ENCODE measurements around the gene SLN. TPM values are rescaled to one million over a fixed set of nuclear protein-coding genes. Genes with fewer than 3 reads are reported as not detected.

The SLN gene
- polyA plus RNA-seq, 1 donor: 6.1 TPM

GRCh38 chr11:107720303-107720774 is 8.5 kb upstream of the SLN start:
- H3K4me1 ChIP-seq (ENCODE audit: control insufficient read depth, insufficient read depth, low read length): no peaks in the 10 kb centered on the region
- H3K27me3 ChIP-seq (ENCODE audit: control insufficient read depth, insufficient read depth, low read length): peaks cover 2% of the 10 kb centered on the region
- H3K27ac ChIP-seq (ENCODE audit: low read length): no peak overlapping the region
- DNase-seq: no peak
- H3K36me3 ChIP-seq (ENCODE audit: control insufficient read depth, insufficient read depth, low read length): no peaks in the 10 kb centered on the region
- H3K9me3 ChIP-seq (ENCODE audit: control insufficient read depth, low read depth, low read length): no peaks in the 10 kb centered on the region
- no peak overlapping the region for H3K4me3 ChIP-seq (ENCODE audit: low read length)
- 33% methylated on average over 1 of the region's 2 CpGs for WGBS (ENCODE audit: insufficient coverage, low lambda C conversion rate)

DNA sequence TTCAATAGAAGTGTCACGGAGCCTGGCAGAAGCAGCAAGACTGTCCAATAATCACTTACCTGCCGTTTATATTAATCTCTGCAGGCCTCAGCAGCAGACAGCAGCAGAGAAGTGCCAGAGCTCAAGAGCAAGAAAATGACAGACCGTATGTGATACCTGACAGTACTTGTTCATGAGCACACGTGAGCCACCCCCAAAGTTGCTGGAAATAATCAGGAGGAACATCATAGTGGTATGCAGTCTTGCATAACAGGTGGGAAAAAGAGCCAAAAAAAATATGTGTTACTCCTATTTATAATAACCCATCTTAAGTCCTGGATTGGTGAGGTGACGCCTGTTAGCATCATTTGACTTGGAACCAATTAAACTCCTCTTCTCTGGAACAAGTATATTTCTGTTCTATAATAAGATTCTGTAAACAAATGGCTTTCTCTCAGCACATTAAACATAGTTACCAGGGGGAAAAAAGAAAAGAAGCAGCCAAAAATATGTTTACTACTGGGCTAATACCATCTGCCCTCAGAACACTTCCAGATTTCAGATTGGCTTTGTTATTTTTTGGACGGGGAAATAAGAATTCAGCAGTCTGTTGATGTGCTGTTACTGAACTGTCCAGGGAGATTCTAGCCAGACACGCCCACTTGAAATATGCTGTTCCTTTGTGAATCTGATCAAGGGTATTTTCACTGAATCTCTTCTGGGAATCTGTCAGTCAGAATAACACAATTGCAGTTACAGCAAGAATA is 7.9 kb upstream of the SLN start:
- WGBS (ENCODE audit: insufficient coverage, low lambda C conversion rate): no CpG with 5 or more reads among the region's 7 CpGs
- Histone ChIP-seq H3K27ac (ENCODE audit: low read length) (no peak overlapping the region), H3K4me1 (ENCODE audit: control insufficient read depth, insufficient read depth, low read length) (no peaks in the 10 kb centered on the region), H3K4me3 (ENCODE audit: low read length) (no peak overlapping the region), H3K9me3 (ENCODE audit: control insufficient read depth, low read depth, low read length) (no peaks in the 10 kb centered on the region), H3K36me3 (ENCODE audit: control insufficient read depth, insufficient read depth, low read length) (no peaks in the 10 kb centered on the region), H3K27me3 (ENCODE audit: control insufficient read depth, insufficient read depth, low read length) (peaks cover 2% of the 10 kb centered on the region)
- no peak for DNase-seq

DNA sequence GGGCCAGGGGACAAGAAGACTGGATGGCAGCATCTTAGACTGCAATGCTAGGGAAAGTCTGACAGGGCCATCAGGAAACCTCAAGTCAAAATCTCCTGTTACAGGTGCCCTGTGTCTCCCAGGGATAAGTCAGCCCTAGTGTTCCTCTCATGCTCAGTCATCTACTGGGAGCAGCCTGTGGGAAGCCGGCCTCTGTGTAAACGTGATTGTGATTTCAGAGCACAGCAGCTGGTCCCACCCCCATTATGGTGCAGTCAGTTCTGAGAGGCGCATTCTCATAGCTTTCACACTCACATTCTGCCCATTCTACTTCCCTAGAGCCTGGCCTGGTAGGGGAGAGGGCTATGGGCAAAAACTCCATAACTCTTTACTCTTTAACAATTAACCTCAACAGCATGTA is 7.2 kb upstream of the SLN start:
- Histone ChIP-seq H3K4me3 (ENCODE audit: low read length) (no peak overlapping the region), H3K4me1 (ENCODE audit: control insufficient read depth, insufficient read depth, low read length) (no peaks in the 10 kb centered on the region), H3K36me3 (ENCODE audit: control insufficient read depth, insufficient read depth, low read length) (no peaks in the 10 kb centered on the region), H3K27me3 (ENCODE audit: control insufficient read depth, insufficient read depth, low read length) (peaks cover 2% of the 10 kb centered on the region), H3K9me3 (ENCODE audit: control insufficient read depth, low read depth, low read length) (no peaks in the 10 kb centered on the region), H3K27ac (ENCODE audit: low read length) (no peak overlapping the region)
- no peak for DNase-seq
- WGBS (ENCODE audit: insufficient coverage, low lambda C conversion rate): no CpG with 5 or more reads among the region's 3 CpGs

- 63% methylated on average over 1 of the region's 4 CpGs for WGBS (ENCODE audit: insufficient coverage, low lambda C conversion rate)
- DNase-seq: no peak
- H3K4me1 ChIP-seq (ENCODE audit: control insufficient read depth, insufficient read depth, low read length): no peaks in the 10 kb centered on the region
- H3K9me3 ChIP-seq (ENCODE audit: control insufficient read depth, low read depth, low read length): no peaks in the 10 kb centered on the region
- no peaks in the 10 kb centered on the region for H3K36me3 ChIP-seq (ENCODE audit: control insufficient read depth, insufficient read depth, low read length)
- no peak overlapping the region for H3K27ac ChIP-seq (ENCODE audit: low read length)
- no peaks in the 10 kb centered on the region for H3K27me3 ChIP-seq (ENCODE audit: control insufficient read depth, insufficient read depth, low read length)
- no peak overlapping the region for H3K4me3 ChIP-seq (ENCODE audit: low read length)
Observed at GRCh38 chr11:107716884-107717532, 5.2 kb upstream of the SLN start.

- no peak overlapping the region for H3K27ac ChIP-seq (ENCODE audit: low read length)
- H3K27me3 ChIP-seq (ENCODE audit: control insufficient read depth, insufficient read depth, low read length): no peaks in the 10 kb centered on the region
- DNase-seq: no peak
- H3K9me3 ChIP-seq (ENCODE audit: control insufficient read depth, low read depth, low read length): no peaks in the 10 kb centered on the region
- WGBS (ENCODE audit: insufficient coverage, low lambda C conversion rate): no CpG with 5 or more reads among the region's 3 CpGs
- H3K36me3 ChIP-seq (ENCODE audit: control insufficient read depth, insufficient read depth, low read length): no peaks in the 10 kb centered on the region
- no peaks in the 10 kb centered on the region for H3K4me1 ChIP-seq (ENCODE audit: control insufficient read depth, insufficient read depth, low read length)
- no peak overlapping the region for H3K4me3 ChIP-seq (ENCODE audit: low read length)
Observed at GRCh38 chr11:107713009-107713408, 1.2 kb upstream of the SLN start.

GRCh38 chr11:107710301-107710700 is 1.6 kb downstream of the SLN start:
- no peak for DNase-seq
- no CpG with 5 or more reads among the region's 1 CpG for WGBS (ENCODE audit: insufficient coverage, low lambda C conversion rate)
- H3K27ac ChIP-seq (ENCODE audit: low read length): no peak overlapping the region
- no peak overlapping the region for H3K4me3 ChIP-seq (ENCODE audit: low read length)
- H3K9me3 ChIP-seq (ENCODE audit: control insufficient read depth, low read depth, low read length): no peaks in the 10 kb centered on the region
- H3K4me1 ChIP-seq (ENCODE audit: control insufficient read depth, insufficient read depth, low read length): no peaks in the 10 kb centered on the region
- no peaks in the 10 kb centered on the region for H3K36me3 ChIP-seq (ENCODE audit: control insufficient read depth, insufficient read depth, low read length)
- H3K27me3 ChIP-seq (ENCODE audit: control insufficient read depth, insufficient read depth, low read length): no peaks in the 10 kb centered on the region

DNA sequence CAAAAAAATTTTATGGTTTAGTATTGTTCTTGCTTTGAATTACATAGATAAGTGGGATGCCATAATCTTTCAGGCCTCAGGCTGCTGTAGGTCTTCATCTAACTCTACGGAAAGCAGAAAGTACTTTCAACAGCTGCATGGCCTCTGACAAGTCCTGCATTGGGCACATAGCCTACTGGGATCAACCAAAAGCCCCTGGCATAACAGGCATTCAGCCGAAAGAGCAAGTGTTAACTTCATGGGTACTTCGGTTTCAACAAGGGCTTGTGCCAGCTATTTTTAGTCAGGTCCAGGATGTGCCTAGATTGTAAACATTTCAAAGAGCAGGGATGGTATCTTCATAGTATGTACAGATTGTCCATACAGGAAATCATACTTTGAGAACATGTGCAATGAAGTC is 3.1 kb downstream of the SLN start:
- WGBS (ENCODE audit: insufficient coverage, low lambda C conversion rate): no CpG with 5 or more reads among the region's 3 CpGs

DNA sequence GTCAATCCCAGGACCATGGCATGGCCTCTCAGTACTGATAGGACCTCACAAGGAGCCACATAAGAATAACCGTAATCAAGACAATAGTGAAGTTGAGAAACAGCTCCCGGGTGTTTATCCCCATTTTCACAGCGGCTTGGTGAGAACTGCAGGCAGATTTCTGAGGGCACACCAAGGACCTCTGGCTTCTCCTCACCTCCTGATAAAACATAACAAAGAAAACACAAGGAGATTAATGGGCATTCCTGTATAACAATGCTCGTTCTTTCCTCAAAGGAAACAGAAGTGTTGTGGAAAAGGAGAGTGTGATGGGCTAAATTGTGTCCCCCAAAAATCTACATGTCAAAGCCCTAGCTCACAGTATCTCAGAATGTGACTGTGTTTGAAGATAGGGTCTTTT is 4.0 kb downstream of the SLN start:
- Histone ChIP-seq H3K9me3 (ENCODE audit: control insufficient read depth, low read depth, low read length) (no peaks in the 10 kb centered on the region), H3K27ac (ENCODE audit: low read length) (no peak overlapping the region), H3K36me3 (ENCODE audit: control insufficient read depth, insufficient read depth, low read length) (no peaks in the 10 kb centered on the region), H3K27me3 (ENCODE audit: control insufficient read depth, insufficient read depth, low read length) (no peaks in the 10 kb centered on the region), H3K4me1 (ENCODE audit: control insufficient read depth, insufficient read depth, low read length) (no peaks in the 10 kb centered on the region), H3K4me3 (ENCODE audit: low read length) (no peak overlapping the region)
- no peak for DNase-seq
- WGBS (ENCODE audit: insufficient coverage, low lambda C conversion rate): 100% methylated on average over 1 of the region's 4 CpGs

More for the DNA sequence above, 3.1 kb downstream of the SLN start:
- Histone ChIP-seq H3K36me3 (ENCODE audit: control insufficient read depth, insufficient read depth, low read length) (no peaks in the 10 kb centered on the region), H3K27ac (ENCODE audit: low read length) (no peak overlapping the region), H3K4me3 (ENCODE audit: low read length) (no peak overlapping the region), H3K4me1 (ENCODE audit: control insufficient read depth, insufficient read depth, low read length) (no peaks in the 10 kb centered on the region), H3K27me3 (ENCODE audit: control insufficient read depth, insufficient read depth, low read length) (no peaks in the 10 kb centered on the region), H3K9me3 (ENCODE audit: control insufficient read depth, low read depth, low read length) (no peaks in the 10 kb centered on the region)
- no peak for DNase-seq

DNA sequence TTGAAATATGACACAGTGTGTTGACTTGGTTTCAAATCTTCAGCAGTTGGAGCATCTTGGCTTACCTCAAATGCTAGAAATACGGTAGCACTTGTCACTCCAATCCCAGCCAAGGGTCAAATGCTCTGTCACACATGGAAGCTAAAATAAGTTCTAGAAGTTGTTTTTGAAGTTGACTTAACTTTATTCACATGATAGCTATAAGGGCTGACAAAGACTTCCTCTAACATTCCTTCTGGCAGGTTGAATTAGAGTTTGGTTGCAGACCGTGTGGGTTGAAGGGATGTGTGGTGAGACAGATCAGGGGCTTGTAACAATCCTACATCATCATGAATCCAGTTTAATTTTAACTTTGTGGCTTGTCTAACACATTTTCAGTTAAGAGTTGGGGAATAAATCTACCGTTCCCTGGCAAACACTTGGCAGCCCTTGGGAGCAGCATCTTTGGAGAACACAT is 4.6 kb downstream of the SLN start:
- WGBS (ENCODE audit: insufficient coverage, low lambda C conversion rate): no CpG with 5 or more reads among the region's 3 CpGs
- no peak overlapping the region for H3K27ac ChIP-seq (ENCODE audit: low read length)
- no peaks in the 10 kb centered on the region for H3K9me3 ChIP-seq (ENCODE audit: control insufficient read depth, low read depth, low read length)
- no peak for DNase-seq
- H3K27me3 ChIP-seq (ENCODE audit: control insufficient read depth, insufficient read depth, low read length): no peaks in the 10 kb centered on the region
- no peak overlapping the region for H3K4me3 ChIP-seq (ENCODE audit: low read length)
- H3K4me1 ChIP-seq (ENCODE audit: control insufficient read depth, insufficient read depth, low read length): no peaks in the 10 kb centered on the region
- H3K36me3 ChIP-seq (ENCODE audit: control insufficient read depth, insufficient read depth, low read length): no peaks in the 10 kb centered on the region

GRCh38 chr11:107706531-107706930 is 5.3 kb downstream of the SLN start:
- no peaks in the 10 kb centered on the region for H3K27me3 ChIP-seq (ENCODE audit: control insufficient read depth, insufficient read depth, low read length)
- WGBS (ENCODE audit: insufficient coverage, low lambda C conversion rate): 38% methylated on average over 1 of the region's 2 CpGs

More at GRCh38 chr11:107706531-107706930, 5.3 kb downstream of the SLN start:
- DNase-seq: no peak
- H3K27ac ChIP-seq (ENCODE audit: low read length): no peak overlapping the region
- no peak overlapping the region for H3K4me3 ChIP-seq (ENCODE audit: low read length)
- no peaks in the 10 kb centered on the region for H3K36me3 ChIP-seq (ENCODE audit: control insufficient read depth, insufficient read depth, low read length)
- no peaks in the 10 kb centered on the region for H3K9me3 ChIP-seq (ENCODE audit: control insufficient read depth, low read depth, low read length)
- H3K4me1 ChIP-seq (ENCODE audit: control insufficient read depth, insufficient read depth, low read length): no peaks in the 10 kb centered on the region

Measured in large intestine (tissue), 3 donors.